Liver (tissue), 3 donors: ENCODE data around the gene CFAP300.

Source experiments
- HNF4A ChIP-seq, 2 donors: conservative IDR thresholded peaks; 2 replicates each; pipeline ENCODE4 v1.6.1; 2016; ENCODE audit warnings: antibody characterized with exemption in 2 of 2, mild to moderate bottlenecking in 2 of 2
- TAF1 ChIP-seq: conservative IDR thresholded peaks from 2 replicates; pipeline ENCODE4 v1.6.1; 2016; ENCODE audit warnings: antibody characterized with exemption, mild to moderate bottlenecking
- TF ChIP-seq, protein P1 (sequence below): fragments of 150-350 bp; IDR thresholded peaks from 2 replicates; pipeline ENCODE4 v1.5.1; 2017; ENCODE audit warnings: improper control_type of control experiment, low read depth, low read length; ENCODE audit not compliant: missing input control
- TF ChIP-seq, protein P2 (sequence below): IDR thresholded peaks from 2 replicates; pipeline ENCODE4 v1.6.1; 2016; ENCODE audit warnings: antibody characterized with exemption
- TF ChIP-seq, protein P3 (sequence below): IDR thresholded peaks from 2 replicates; pipeline ENCODE4 v1.6.1; 2016; ENCODE audit warnings: antibody characterized with exemption, mild to moderate bottlenecking
- donor health status: healthy.
- donor health status: healthy.

GRCh38 chr11:102005306-102005705 lies 41.9 kb upstream of the CFAP300 start:
- TF ChIP-seq, protein P1, sequence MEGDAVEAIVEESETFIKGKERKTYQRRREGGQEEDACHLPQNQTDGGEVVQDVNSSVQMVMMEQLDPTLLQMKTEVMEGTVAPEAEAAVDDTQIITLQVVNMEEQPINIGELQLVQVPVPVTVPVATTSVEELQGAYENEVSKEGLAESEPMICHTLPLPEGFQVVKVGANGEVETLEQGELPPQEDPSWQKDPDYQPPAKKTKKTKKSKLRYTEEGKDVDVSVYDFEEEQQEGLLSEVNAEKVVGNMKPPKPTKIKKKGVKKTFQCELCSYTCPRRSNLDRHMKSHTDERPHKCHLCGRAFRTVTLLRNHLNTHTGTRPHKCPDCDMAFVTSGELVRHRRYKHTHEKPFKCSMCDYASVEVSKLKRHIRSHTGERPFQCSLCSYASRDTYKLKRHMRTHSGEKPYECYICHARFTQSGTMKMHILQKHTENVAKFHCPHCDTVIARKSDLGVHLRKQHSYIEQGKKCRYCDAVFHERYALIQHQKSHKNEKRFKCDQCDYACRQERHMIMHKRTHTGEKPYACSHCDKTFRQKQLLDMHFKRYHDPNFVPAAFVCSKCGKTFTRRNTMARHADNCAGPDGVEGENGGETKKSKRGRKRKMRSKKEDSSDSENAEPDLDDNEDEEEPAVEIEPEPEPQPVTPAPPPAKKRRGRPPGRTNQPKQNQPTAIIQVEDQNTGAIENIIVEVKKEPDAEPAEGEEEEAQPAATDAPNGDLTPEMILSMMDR, result no peak
- TF ChIP-seq TAF1 (no peak), HNF4A (conservative IDR thresholded peaks at IDR 0.05) (no peak)
- TF ChIP-seq, protein P2, sequence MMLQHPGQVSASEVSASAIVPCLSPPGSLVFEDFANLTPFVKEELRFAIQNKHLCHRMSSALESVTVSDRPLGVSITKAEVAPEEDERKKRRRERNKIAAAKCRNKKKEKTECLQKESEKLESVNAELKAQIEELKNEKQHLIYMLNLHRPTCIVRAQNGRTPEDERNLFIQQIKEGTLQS, result no peak
- TF ChIP-seq, protein P3, sequence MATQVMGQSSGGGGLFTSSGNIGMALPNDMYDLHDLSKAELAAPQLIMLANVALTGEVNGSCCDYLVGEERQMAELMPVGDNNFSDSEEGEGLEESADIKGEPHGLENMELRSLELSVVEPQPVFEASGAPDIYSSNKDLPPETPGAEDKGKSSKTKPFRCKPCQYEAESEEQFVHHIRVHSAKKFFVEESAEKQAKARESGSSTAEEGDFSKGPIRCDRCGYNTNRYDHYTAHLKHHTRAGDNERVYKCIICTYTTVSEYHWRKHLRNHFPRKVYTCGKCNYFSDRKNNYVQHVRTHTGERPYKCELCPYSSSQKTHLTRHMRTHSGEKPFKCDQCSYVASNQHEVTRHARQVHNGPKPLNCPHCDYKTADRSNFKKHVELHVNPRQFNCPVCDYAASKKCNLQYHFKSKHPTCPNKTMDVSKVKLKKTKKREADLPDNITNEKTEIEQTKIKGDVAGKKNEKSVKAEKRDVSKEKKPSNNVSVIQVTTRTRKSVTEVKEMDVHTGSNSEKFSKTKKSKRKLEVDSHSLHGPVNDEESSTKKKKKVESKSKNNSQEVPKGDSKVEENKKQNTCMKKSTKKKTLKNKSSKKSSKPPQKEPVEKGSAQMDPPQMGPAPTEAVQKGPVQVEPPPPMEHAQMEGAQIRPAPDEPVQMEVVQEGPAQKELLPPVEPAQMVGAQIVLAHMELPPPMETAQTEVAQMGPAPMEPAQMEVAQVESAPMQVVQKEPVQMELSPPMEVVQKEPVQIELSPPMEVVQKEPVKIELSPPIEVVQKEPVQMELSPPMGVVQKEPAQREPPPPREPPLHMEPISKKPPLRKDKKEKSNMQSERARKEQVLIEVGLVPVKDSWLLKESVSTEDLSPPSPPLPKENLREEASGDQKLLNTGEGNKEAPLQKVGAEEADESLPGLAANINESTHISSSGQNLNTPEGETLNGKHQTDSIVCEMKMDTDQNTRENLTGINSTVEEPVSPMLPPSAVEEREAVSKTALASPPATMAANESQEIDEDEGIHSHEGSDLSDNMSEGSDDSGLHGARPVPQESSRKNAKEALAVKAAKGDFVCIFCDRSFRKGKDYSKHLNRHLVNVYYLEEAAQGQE, result no peak
